Astrocyte (in vitro differentiated cells and primary cell): ENCODE results near the gene NKX1-2.

Source experiments
- CTCF ChIP-seq: IDR thresholded peaks from 2 replicates; pipeline ENCODE4 v1.5.1; 2011; ENCODE audit warnings: low read depth, mild to moderate bottlenecking, inconsistent platforms, low read length, moderate library complexity; ENCODE audit not compliant: insufficient read depth
- EZH2 ChIP-seq: IDR thresholded peaks from 2 replicates; pipeline ENCODE4 v1.6.1; 2012; ENCODE audit warnings: mild to moderate bottlenecking, low read length, inconsistent platforms; ENCODE audit not compliant: insufficient read depth

DNA sequence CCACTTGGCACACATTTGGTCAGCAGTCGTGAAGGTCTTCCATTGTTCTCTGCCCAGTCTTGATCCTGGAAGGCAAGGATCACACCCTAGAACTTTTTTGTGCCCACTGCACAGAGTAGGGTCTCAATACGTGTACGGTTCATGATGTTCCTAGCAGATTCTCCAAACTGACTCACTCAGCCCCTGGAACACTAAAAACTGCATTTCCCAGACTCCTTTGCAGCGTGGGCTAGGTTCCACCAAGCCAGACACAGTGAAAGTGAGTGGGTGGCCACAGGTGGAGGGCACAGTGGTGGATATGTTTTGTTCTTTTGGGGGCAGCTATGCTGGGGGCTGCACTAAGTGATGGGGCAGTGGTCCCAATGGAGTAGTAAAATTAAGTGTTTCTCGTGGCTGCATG, 10.3 kb upstream of the NKX1-2 start:
- TF ChIP-seq EZH2 (no peak), CTCF (no peak)
